Stimulated activated CD4-positive, alpha-beta T cell treated with anti-CD3 and anti-CD28 coated beads, Interleukin-1b, Interleukin-23, amount 100 ng/mL, for 4 hours (primary cell): Measurements from ENCODE around the gene DICER1.

ENCODE experiments used
- DNase-seq, 2 donors: peaks; one replicate each; pipeline ENCODE4 v3.0.0-alpha.2; 2020; ENCODE audit warnings: low read depth in 2 of 2

Gene DICER1

GRCh38 chr14:95056476-95056875, 100.9 kb downstream of the DICER1 start:
- DNase-seq, result no peak

GRCh38 chr14:95055318-95055717, 102.0 kb downstream of the DICER1 start:
- DNase-seq, result no peak

GRCh38 chr14:95054346-95055280, 102.7 kb downstream of the DICER1 start:
- DNase-seq, result no peak

GRCh38 chr14:95052016-95052585, 105.2 kb downstream of the DICER1 start:
- DNase-seq, result no peak

- no peak for DNase-seq
Observed at GRCh38 chr14:95049952-95050351, 107.4 kb downstream of the DICER1 start.

GRCh38 chr14:95048771-95049312, 108.5 kb downstream of the DICER1 start:
- DNase-seq, result no peak

- DNase-seq, result no peak
Observed at GRCh38 chr14:95047754-95048153, 109.6 kb downstream of the DICER1 start.

- no peak for DNase-seq
Observed at GRCh38 chr14:95046711-95047681, 110.3 kb downstream of the DICER1 start.

GRCh38 chr14:95045836-95046430, 111.4 kb downstream of the DICER1 start:
- no peak for DNase-seq

GRCh38 chr14:95045106-95045701, 112.1 kb downstream of the DICER1 start:
- no peak for DNase-seq

GRCh38 chr14:95044463-95045105, 112.7 kb downstream of the DICER1 start:
- DNase-seq, result no peak

GRCh38 chr14:95043732-95044462, 113.4 kb downstream of the DICER1 start:
- no peak for DNase-seq

GRCh38 chr14:95043314-95043713, 114.0 kb downstream of the DICER1 start:
- no peak for DNase-seq

GRCh38 chr14:95041477-95042020, 115.8 kb downstream of the DICER1 start:
- no peak for DNase-seq

GRCh38 chr14:95040708-95041476, 116.4 kb downstream of the DICER1 start:
- DNase-seq, result no peak

- no peak for DNase-seq
Observed at GRCh38 chr14:95039993-95040348, 117.4 kb downstream of the DICER1 start.

- DNase-seq, result no peak
Observed at GRCh38 chr14:95039259-95039992, 117.9 kb downstream of the DICER1 start.
